Measurements from ENCODE around the gene TBC1D14.
A peak's percentile ranks its signal among the peaks of the same experiment; 100 is the strongest.
"Not testable (repeated sequence)": the region's sequence is repeated elsewhere in the genome, so short reads cannot be mapped to it uniquely, and the experiment has no call there.

TBC1D14 gene

GRCh38 chr4:6889736-6890324, 19.8 kb upstream of the TBC1D14 start:
- DNase-seq = no peak

DNA sequence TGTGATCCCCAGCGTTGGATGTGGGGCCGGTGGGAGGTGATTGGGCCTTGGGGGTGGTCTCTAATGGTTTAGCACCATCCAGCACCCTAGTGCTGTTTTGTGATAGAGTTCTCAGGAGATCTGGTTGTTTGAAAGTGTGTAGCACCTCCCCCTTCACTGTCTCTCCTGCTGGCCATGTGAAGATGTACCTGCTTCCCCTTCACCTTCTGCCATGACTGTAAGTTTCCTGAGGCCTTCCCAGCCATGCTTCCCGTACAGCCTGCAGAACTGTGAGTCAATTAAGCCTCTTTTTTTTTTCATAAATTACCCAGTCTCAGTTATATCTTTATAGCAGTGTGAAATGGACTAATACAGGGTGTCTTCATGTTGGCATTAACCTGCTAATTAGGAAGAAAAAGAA, 19.3 kb upstream of the TBC1D14 start:
- no peak for DNase-seq

DNA sequence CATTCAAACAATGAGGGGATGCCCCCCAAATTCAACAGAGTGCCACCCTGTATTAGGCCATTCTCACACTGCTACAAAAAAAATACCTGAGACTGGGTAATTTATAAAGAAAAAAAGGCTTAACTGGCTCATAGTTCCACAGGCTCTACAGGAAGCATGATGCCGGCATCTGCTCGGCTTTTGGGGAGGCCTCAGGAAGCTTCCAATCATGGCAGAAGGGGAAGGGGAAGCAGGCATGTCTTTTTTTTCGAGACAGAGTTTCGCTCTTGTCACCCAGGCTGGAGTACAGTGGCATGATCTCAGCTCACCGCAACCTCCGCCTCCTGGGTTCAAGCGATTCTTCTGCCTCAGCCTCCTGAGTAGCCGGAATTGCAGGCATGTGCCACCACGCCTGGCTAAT, 18.7 kb upstream of the TBC1D14 start:
- not testable (repeated sequence) for DNase-seq

GRCh38 chr4:6891436-6892170, 18.0 kb upstream of the TBC1D14 start:
- no peak for DNase-seq

DNA sequence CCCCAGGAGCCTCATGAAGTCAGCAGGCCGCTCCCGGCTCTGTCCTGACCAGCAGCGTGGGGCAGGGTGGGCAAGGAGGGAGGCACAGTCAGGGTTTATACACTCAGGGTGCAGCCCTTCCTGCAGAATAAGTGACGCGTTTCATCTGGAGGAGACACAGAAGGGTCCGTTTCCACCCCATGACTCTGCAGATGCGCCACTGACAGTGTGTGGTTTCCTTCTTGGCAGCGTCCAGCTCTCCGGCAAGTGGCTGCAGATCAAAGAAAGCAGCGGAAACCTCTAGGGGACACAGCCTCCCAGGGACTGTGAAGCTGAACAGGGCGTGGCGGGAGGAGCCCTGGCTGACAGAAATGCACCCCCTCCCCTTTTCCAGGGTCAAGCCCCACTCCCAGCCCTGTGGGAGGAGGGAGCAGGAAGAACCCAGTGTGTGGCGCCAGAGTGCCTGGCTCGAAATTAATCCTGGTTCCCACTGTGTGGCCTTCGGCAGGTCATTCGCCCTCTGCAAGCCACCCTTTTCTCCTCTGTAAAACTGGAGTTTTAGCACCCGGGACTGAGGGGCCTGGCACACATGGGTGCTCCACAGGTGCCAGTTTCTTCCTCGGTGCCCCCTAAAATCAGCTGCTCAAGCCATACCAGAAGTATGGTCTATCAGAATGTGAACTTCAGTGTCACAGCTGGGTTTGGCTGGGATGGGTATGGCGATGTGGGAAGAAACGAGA, 17.3 kb upstream of the TBC1D14 start:
- DNase-seq = peak in 3 of 56 donors; percentile 29 to 42 (median 32)

DNA sequence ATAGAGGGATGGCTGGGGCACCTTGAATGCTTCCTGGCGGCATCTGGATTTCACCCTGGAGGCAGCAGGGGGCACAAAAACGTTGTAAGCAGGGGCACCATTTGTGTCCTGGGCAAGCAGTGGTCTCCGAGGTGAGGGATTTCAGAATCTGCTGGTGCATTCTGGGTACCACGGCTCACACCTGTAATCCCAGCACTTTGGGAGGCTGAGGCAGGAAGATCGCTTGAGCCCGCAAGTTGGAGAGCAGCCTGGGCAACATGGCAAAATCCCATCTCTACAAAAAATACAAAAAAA, 16.8 kb upstream of the TBC1D14 start:
- no peak for DNase-seq

- DNase-seq = no peak
Measured at GRCh38 chr4:6893449-6894085, 16.1 kb upstream of the TBC1D14 start.

GRCh38 chr4:6894086-6894478, 15.5 kb upstream of the TBC1D14 start:
- no peak for DNase-seq

GRCh38 chr4:6894528-6895498, 14.8 kb upstream of the TBC1D14 start:
- no peak for DNase-seq

DNA sequence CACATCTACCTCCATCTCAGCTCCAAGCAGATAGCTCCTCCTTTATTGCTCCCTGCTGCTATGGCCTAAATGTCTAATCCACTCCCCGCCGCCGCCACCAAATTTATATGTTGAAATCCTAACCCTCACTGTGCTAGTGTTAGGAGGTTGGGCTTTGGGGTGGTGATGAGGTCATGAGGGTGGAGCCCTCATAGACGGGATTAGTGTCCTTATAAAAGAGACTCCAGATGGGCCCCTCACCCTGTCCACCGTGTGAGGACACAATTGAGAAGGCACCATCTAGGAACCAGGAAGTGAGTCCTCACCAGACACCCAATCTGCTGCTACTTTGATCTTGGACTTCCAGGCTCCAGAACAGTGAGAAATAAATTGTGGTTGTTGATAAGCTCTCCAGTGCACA, 13.6 kb upstream of the TBC1D14 start:
- DNase-seq = no peak

DNA sequence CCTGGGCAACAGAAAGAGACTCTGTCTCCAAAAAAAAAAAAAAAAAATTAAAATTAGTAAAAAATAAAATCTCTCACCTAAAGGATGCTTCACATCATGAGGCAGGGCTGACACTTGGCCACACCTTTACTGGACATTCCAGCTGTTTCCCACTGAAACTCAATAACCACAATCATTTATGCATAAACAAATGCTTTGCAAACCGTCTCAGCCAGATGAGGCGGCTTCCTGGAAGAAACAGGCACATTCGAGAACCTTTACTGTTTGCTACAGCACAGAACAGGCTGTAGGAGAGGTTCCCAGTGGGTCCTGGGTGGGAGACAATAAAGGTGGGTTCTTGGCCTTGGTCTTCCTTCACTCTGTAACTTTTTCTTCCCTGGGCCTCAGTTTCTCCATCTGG, 10.9 kb upstream of the TBC1D14 start:
- DNase-seq = no peak

DNA sequence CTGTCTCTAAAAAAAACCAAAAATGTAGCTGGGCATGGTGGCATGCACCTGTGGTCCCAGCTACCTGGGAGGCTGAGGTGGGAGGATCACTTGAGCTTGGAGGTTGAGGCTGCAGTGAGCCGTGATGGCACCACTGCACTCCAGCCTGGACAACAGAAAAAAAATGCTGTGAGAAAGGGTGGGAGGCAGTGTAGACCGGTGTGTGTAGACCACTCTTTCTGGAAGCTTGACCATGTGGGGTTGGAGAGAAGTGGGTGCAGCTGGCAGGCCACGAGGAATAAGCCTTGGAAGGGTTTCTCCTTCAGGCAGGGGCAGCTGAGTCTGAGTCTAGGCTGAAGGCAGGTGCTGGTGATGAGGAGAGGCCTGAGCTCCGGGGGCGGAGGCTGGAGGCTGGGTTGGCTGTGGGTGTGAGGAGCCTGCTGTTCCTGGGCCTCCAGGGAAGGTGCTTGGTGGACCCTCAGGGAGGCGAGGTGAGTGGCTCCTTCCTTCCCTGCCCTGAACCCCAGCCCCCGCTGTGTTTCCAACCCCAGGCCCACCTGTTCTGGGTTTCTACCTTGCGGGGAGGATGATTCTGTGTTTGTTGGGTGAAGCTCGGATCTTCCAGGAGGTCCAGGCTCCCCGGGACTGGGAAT, 9.3 kb upstream of the TBC1D14 start:
- no peak for DNase-seq

- DNase-seq = no peak
Measured at GRCh38 chr4:6900956-6901355, 8.7 kb upstream of the TBC1D14 start.

DNA sequence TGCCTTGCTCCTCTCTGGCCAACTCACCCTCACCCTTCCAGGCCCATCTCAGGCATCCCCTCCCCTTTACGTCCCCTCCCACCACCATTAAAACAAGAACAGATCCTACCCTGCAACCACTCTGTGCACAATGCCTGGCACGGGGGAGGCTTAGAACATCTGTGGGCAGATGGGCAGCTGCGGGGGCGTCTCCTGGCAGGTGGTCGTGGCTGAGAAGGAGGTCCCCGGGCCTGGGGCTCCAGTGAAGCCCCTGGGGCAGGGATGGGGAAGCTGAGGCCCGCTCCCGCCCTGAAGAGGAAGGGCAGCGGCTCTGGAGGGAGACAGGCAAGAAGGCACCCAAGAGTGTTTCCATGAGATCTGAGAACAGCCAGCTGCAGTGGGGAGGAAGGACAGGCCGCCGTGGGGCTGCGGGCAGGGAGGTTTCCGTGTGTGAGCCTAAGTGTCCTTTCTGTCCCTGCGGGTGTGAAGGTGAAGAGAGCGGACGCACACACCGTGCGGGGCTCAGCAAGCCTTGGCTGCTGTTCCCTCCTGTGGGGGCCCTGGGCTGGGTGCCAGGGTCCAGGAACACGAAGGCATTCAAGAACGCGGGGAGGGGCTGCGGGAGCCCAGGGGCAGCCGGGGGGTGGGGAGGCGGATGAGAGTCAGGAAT, 7.8 kb upstream of the TBC1D14 start:
- no peak for DNase-seq

- no peak for DNase-seq
Measured at GRCh38 chr4:6902318-6903042, 7.1 kb upstream of the TBC1D14 start.

- peak in 2 of 56 donors; percentile 21 to 27 for DNase-seq
Measured at GRCh38 chr4:6905516-6906445, 3.8 kb upstream of the TBC1D14 start.

DNA sequence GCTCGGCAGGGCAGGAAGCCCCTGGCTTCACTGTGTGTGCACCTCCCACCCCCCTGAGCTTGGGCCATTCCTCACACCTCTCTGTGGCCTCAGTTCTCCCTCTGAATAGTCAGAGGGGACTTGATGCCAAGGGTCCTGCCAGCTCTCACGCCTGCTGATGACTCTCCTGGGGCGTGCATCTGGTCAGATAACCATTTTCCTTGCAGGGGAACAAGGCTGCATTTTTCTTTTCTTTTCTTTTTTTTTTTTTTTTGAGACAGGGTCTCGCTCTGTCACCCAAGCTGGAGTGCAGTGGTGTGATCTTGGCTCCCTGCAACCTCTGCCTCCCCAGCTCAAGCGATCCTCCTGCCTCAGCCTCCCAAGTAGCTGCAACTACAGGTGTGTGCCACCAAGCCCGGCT, 3.1 kb upstream of the TBC1D14 start:
- not testable (repeated sequence) for DNase-seq

GRCh38 chr4:6907658-6908191, 1.9 kb upstream of the TBC1D14 start:
- peak in 5 of 56 donors; percentile 21 to 46 (median 29) for DNase-seq
